GM19238 (cell line): ENCODE results near the gene SIK3.

ENCODE experiments used
- DNase-seq: peaks from one replicate; pipeline ENCODE4 v3.0.0; 2011; ENCODE audit warnings: low spot score; ENCODE audit not compliant: insufficient read length

SIK3 gene

DNA sequence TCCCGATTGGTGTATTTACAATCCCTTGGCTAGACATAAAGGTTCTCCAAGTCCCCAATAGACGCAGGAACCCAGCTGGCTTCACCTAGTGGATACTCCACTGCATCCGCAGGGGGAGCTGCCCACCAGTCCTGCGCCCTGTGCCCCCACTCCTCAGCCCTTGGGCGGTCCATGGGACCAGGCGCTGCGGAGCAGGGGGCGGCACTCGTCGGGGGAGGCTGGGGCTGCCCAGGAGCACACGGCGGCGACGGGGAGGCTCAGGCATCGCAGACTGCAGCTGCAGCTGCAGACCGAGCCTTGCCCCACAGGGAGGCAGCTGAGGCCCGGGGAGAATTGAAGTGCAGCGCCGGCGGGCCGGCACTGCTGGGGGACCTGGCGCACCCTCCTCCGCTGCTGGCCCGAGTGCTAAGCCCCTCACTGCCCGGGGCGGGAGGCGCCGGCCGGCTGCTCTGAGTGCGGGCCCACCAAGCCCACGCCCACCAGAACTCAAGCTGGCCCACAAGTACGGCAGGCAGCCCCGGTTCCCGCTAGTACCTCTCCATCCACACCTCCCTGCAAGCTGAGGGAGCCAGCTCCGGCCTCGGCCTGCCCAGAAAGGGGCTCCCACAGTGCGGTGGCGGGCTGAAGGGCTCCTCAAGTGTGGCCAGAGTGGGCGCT lies 12.2 kb upstream of the SIK3 start:
- no peak for DNase-seq

DNA sequence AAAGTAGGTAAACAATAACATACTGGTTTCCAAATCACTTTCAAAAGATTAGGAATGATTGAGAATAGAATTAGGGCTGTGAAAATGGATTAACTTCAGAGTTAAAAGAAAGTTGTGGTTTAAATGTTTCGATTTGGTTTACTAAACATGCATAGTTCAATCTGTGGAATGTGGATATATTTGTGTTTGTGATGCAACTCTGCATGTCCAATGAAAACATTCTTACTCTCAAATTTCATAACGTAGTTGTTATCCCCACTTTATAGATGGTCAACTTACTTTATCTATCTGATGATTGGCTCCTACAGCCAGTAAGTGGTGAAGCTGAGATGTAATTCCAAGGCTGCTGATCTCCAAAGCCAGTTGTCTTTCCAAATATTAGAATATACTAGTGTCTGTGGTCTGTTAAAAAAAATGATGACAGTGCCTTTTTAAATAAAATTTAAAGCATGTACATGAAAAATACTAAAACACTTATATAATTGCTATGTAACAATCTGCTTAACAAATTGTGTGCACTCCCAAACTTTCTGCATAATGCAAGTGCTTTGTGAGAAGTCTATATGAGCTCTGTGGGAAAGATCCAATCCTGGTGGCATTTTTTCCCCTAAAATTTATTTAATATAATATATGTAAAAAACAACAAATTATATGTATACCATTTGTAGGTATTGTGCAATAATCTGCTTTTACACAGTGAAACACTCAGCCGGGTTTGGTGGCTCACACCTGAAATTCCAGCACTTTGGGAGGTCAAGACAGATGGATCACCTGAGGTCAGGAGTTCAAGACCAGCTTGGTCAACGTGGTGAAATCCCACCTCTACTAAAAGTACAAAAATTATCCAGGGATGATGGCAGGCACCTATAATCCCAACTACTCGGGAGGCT lies 9.7 kb upstream of the SIK3 start:
- no peak for DNase-seq

DNA sequence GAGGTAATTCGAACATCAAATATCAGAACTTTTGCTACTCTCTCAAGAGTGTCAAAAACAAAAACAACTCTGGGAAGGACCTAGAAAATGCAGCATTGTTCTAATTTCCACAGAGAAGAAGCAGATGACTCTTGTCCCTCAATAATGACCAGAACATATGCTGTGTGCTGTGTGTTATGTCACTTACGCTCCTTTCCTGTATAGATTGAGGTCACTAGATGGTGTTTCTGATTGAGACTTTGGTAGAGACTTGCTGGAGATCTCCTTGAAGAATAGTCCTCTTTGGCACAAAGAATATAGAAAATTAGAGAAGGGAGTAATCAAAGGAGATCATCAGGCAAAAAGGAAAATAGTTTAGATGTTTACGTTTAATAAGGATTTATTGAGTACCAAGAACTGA lies 2.3 kb upstream of the SIK3 start:
- DNase-seq: no peak

DNA sequence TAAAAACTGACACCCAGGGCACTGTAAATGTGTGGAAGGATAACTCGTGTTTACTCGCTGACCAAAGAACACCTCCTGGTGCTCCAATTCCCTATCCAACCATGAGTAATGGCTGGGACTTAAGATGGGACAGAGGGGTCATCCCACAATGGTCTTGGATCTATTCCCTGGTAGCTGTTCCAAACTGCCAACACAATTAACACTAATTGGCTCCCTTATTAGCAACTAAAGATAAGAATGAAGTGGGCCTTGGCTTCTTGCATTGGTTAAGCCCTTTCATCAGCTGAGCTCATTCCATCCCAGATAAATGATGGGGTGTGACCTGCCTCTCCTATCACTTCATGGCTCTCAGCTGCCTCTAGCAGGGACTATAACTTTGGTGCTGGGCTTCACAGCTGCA lies 1.5 kb upstream of the SIK3 start:
- no peak for DNase-seq

GRCh38 chr11:117097389-117098268 lies 599 bp downstream of the SIK3 start:
- DNase-seq: peak; percentile 25

- DNase-seq: no peak
Measured at GRCh38 chr11:117097014-117097388, 1.2 kb downstream of the SIK3 start.

DNA sequence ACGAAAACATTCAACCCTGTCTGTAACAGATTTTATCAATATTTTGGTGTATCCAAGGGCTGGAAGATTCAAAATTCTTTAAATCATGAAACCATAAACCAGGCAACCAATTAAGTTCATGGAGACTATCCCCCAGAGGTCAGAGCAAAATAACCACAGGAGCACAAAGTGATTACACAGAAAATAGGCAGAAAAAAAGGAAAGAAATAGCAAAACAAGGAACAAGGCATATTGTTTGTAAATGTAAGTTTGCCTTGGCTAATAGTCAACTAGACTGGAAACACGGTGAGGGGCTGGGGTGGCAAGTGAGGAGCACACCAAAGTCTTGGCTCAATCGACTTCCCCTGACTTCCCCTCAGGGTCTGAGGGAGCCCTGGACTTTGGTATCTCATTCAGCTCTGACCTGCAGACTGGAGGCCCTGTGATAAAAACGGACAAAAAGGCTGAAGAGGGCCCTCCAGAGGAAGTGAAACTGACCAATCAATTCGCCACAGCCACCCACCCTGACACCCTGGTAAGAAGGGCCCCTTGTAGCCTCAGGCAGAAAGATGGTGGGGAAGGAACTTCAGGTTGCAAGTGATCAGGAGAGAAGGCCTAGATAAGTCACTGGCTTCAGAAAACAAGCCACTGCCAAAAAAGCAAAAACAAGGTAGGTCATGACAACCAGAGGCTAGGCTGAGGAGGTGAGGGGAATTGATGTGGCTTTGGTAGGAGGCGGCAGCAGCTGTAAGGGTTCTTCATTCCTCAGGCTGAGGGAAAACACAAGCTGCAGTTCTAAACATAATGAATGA lies 1.8 kb downstream of the SIK3 start:
- peak; percentile 58 for DNase-seq

GRCh38 chr11:117095284-117096161 lies 2.7 kb downstream of the SIK3 start:
- no peak for DNase-seq

- DNase-seq: no peak
Measured at GRCh38 chr11:117094776-117095175, 3.5 kb downstream of the SIK3 start.

- no peak for DNase-seq
Measured at GRCh38 chr11:117092951-117093590, 5.2 kb downstream of the SIK3 start.

DNA sequence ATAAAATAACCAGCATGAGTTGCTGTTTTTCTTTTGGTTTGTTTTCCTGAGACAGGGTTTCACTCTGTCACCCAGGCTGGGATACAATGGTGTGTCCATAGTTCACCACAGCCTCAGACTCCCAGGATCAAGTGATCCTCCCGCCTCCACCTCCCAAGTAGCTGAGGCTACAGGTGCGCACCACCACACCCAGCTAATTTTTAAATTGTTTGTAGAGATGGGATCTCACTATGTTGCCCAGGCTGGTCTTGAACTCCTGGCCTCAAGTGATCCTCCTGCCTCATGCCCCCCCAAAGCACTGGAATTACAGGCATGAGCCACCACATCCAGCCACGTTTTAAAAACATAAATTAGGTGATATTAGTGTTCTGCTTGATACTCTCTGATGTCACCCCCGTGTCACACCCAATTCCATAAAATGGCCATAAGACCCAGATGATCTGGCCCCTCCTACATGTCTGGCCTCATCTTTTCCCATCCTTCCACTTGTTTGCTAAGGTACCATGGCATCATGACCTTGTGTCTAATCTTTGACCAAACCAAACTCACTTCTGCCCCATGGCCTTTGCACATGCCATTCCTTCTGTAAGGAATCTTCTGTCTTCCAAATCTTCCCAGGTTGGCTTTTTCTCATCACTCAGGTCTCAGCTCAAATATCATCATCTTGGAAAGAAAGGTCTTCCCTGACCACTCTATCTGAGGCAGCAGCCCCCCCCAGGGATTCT lies 6.3 kb downstream of the SIK3 start:
- no peak for DNase-seq

DNA sequence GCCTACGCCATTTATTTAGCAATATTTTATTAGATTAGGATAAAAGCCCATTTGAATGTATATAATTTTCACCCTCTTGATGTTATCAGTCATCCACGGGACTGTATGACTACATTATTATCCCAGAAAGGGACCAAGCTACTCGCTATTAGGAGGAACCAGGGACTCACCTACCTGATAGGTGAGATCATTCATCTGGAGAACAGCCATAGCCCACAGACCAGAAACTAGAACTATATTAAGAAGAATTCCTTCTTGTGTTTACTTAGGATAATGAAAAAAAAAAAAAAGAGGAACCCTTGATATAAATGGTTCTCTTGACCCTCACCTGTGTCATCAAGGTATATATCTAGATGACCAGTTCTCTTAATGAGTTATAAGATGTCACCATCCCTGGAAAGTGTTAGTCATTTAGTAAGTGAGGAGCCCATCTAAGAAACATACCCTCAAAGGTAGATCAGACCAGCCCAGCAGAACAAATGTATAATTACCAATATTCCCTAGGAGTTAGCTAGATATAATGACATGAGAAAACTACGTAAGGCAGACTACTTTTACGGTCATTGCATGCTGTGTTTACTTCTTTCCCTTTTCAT lies 8.0 kb downstream of the SIK3 start:
- no peak for DNase-seq

GRCh38 chr11:117089685-117090084 lies 8.5 kb downstream of the SIK3 start:
- DNase-seq: no peak

DNA sequence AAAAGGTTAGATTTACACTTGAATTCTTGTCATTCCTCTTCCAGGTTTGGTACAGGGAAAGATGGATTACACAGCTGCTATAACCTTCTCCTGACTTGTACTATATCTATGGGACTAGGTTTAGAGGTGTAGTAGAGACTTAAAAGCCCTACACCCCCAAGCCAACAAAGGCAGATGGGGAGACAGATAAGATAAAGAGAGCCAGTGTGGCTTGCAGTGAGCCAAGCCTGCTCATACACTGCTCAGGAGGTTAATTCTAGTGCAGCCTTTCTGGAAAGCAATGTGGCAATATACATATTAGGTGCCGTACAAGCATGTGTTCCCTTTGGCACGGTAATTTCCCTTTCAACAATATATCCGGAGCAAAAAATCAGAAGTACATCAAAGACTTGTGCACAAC lies 10.8 kb downstream of the SIK3 start:
- no peak for DNase-seq

- DNase-seq: no peak
Measured at GRCh38 chr11:117084992-117085391, 13.2 kb downstream of the SIK3 start.

DNA sequence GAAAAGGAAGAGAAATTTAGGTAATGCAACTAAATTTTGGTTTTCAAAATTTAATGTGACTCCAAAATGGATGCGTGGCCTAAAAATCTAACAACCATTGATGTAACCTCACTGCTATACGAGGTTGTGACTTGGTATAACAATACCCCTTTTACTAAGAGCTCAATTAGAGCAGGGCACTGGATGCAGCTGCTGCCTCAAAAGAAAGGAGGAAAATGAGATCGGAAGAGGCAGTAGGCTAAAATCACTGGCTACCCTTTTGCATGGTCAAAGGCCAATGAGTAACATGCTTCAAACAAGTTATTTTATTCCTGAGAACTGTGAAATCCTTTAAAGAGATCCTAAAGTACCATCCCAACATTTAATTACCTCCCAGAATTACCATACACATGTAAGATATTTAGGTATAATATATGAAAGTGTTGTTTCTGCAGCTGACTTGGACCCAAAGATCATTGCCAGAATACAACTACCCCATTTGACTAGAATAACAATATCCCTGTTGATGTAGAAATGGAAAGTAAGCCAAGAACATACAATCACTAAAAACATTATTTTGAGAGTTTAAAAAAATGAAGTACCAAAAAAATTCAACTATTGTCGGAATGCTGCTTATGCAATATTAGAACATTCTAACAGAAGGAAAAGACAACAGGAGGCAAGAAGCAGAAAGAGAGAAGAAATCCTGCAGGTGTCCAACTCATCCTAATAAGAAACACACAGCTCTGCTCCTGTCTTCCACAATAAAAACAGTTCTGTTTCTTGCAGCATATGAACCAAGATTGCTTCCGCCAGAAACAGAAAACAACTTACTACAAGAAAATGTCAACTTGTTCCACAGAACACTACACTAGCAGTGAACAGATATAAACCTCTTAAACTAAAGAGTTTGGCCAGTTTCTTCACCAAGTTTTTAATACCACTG lies 15.0 kb downstream of the SIK3 start:
- DNase-seq: no peak

GRCh38 chr11:117081908-117082307 lies 16.3 kb downstream of the SIK3 start:
- no peak for DNase-seq

GRCh38 chr11:117080370-117080769 lies 17.9 kb downstream of the SIK3 start:
- no peak for DNase-seq
